Neural progenitor cell (in vitro differentiated cells): ENCODE results near the gene TGM5. TPM values are rescaled to one million over a fixed set of nuclear protein-coding genes. Genes with fewer than 3 reads are reported as not detected.

Experiments
- DNase-seq: peaks from one replicate; pipeline ENCODE4 v3.0.0-alpha.2; 2016; ENCODE audit warnings: low spot score
- H2AFZ ChIP-seq: fragments of 200-600 bp; sonication (generic); replicated peaks from 2 replicates; pipeline ENCODE4 v1.6.1; 2016; ENCODE audit warnings: antibody characterized with exemption
- H3F3A ChIP-seq: fragments of 200-600 bp; sonication (generic); 2 replicates; pipeline ENCODE4 v1.6.1; 2016; ENCODE audit warnings: antibody characterized with exemption, low read depth
- H3K27ac ChIP-seq: fragments of 200-600 bp; sonication (generic); 2 replicates; pipeline ENCODE4 v1.5.1; 2016; ENCODE audit warnings: mild to moderate bottlenecking
- H3K27me3 ChIP-seq: fragments of 200-600 bp; sonication (generic); 2 replicates; pipeline ENCODE4 v1.6.1; 2016; ENCODE audit warnings: mild to moderate bottlenecking, moderate library complexity
- H3K36me3 ChIP-seq: fragments of 200-600 bp; sonication (generic); 2 replicates; pipeline ENCODE4 v1.5.1; 2016
- H3K4me1 ChIP-seq: fragments of 200-600 bp; sonication (generic); 2 replicates; pipeline ENCODE4 v1.6.1; 2016; ENCODE audit warnings: mixed run types
- H3K4me2 ChIP-seq: fragments of 200-600 bp; sonication (generic); 2 replicates; pipeline ENCODE4 v1.6.1; 2016
- H3K4me3 ChIP-seq: fragments of 200-600 bp; sonication (generic); 2 replicates; pipeline ENCODE4 v1.5.1; 2016
- H3K79me2 ChIP-seq: fragments of 200-600 bp; sonication (generic); 2 replicates; pipeline ENCODE4 v1.6.1; 2016; ENCODE audit warnings: low read depth
- H3K9ac ChIP-seq: fragments of 200-600 bp; sonication (generic); 2 replicates; pipeline ENCODE4 v1.6.1; 2016
- H3K9me3 ChIP-seq: fragments of 200-600 bp; sonication (generic); 2 replicates; pipeline ENCODE4 v1.5.1; 2016; ENCODE audit warnings: low read depth
- H4K20me1 ChIP-seq: fragments of 200-600 bp; sonication (generic); 2 replicates; pipeline ENCODE4 v1.6.1; 2016; ENCODE audit warnings: low read depth
- H3K27ac Mint-ChIP-seq: 3 replicates; pipeline ENCODE4 v1.8.0; 2021; ENCODE audit warnings: mixed read lengths
- H3K27me3 Mint-ChIP-seq: 2 replicates; pipeline ENCODE4 v1.8.0; 2022; ENCODE audit warnings: low read depth, mild to moderate bottlenecking, inconsistent platforms, moderate library complexity, mixed read lengths; ENCODE audit not compliant: insufficient read depth
- H3K36me3 Mint-ChIP-seq: 3 replicates; pipeline ENCODE4 v1.8.0; 2021; ENCODE audit warnings: mixed read lengths
- H3K4me1 Mint-ChIP-seq: 3 replicates; pipeline ENCODE4 v1.8.0; 2021; ENCODE audit warnings: mixed read lengths
- H3K4me3 Mint-ChIP-seq: 3 replicates; pipeline ENCODE4 v1.8.0; 2021; ENCODE audit warnings: mild to moderate bottlenecking, moderate library complexity, mixed read lengths
- H3K9me3 Mint-ChIP-seq: 3 replicates; pipeline ENCODE4 v1.8.0; 2020; ENCODE audit warnings: mixed read lengths
- EZH2 ChIP-seq: fragments of 200-600 bp; sonication (generic); IDR thresholded peaks from 2 replicates; pipeline ENCODE4 v1.6.1; 2017; ENCODE audit warnings: antibody characterized with exemption, mild to moderate bottlenecking, moderate library complexity
- EZH2phosphoT487 ChIP-seq: fragments of 200-600 bp; sonication (generic); IDR thresholded peaks from 2 replicates; pipeline ENCODE4 v1.6.1; 2017; ENCODE audit warnings: antibody characterized with exemption
- total RNA-seq: library from RNA; depleted of rRNA; stranded (reverse); fragments of >200 nt; gene quantifications from 2 replicates; pipeline ENCODE4 v1.2.3, GENCODE V29; 2015; ENCODE audit warnings: low replicate concordance
- TF ChIP-seq, protein P1 (sequence below): fragments of 200-600 bp; sonication (generic); IDR thresholded peaks from 2 replicates; pipeline ENCODE4 v1.5.1; 2017; ENCODE audit warnings: antibody characterized with exemption, mild to moderate bottlenecking

The TGM5 gene
- total RNA-seq, 1 donor from 2014 or later = not detected

DNA sequence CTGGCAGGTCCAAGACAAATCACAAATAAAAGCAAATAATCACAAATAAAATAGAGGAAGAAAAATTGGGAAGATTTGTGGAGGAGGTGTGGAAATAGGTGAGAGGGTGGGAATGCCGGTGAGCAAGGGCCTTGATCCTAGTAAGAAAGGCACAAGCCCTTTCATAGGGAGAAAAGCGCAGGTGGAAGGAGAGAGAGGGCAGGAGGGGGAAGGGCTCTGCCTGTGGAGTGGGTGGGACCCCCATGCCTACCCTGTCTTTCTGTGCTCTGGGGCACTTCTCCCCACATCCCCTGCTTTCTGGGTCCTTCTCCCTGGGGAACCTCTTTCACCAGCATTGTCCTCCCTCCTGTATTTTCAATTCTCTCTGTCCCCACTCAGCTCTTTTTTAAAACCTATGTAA, 711 bp upstream of the TGM5 start:
- Histone ChIP-seq H3K79me2 (no peaks in the 10 kb centered on the region), H3K27ac (no peak overlapping the region), H4K20me1 (no peaks in the 10 kb centered on the region), H3F3A (no peaks in the 10 kb centered on the region), H3K9me3 (no peaks in the 10 kb centered on the region), H3K36me3 (peaks cover 3% of the 10 kb centered on the region), H3K4me3 (no peak overlapping the region), H3K4me2 (no peak overlapping the region), H3K4me1 (no peaks in the 10 kb centered on the region), H2AFZ (no peak overlapping the region), H3K27me3 (peaks cover 22% of the 10 kb centered on the region), H3K9ac (no peak overlapping the region)
- Mint-ChIP-seq H3K27me3 (peaks cover 7% of the 10 kb centered on the region), H3K27ac (no peak overlapping the region), H3K4me3 (no peak overlapping the region), H3K36me3 (no peaks in the 10 kb centered on the region), H3K4me1 (no peaks in the 10 kb centered on the region), H3K9me3 (no peaks in the 10 kb centered on the region)
- TF ChIP-seq EZH2phosphoT487 (no peak), EZH2 (no peak)
- TF ChIP-seq, protein P1, sequence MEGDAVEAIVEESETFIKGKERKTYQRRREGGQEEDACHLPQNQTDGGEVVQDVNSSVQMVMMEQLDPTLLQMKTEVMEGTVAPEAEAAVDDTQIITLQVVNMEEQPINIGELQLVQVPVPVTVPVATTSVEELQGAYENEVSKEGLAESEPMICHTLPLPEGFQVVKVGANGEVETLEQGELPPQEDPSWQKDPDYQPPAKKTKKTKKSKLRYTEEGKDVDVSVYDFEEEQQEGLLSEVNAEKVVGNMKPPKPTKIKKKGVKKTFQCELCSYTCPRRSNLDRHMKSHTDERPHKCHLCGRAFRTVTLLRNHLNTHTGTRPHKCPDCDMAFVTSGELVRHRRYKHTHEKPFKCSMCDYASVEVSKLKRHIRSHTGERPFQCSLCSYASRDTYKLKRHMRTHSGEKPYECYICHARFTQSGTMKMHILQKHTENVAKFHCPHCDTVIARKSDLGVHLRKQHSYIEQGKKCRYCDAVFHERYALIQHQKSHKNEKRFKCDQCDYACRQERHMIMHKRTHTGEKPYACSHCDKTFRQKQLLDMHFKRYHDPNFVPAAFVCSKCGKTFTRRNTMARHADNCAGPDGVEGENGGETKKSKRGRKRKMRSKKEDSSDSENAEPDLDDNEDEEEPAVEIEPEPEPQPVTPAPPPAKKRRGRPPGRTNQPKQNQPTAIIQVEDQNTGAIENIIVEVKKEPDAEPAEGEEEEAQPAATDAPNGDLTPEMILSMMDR = no peak
- DNase-seq = no peak

DNA sequence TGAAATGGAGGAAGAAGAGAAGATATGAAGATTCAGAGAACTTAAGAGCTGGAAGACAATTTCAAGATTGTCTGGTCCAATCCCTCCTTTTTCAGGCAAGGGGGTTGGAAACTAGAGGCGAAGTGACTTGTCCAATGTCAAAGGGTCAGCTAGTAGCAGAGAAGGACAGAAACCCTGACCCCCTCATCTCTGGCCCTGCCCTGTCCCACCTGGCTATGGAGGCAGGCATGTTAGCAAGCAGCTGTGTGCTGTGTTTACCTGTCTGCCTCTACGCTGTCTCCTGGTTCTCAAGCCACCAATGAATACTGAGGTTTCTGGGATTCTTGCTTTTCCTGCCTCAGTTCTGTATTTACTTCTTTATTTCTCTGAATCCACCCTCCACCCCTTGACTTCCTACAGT, 342 bp downstream of the TGM5 start:
- no peaks in the 10 kb centered on the region for H3F3A ChIP-seq
- H3K36me3 ChIP-seq = no peaks in the 10 kb centered on the region
- H3K36me3 Mint-ChIP-seq = no peaks in the 10 kb centered on the region
- no peak overlapping the region for H3K4me2 ChIP-seq
- H3K4me3 ChIP-seq = no peak overlapping the region
- no peak overlapping the region for H3K27ac Mint-ChIP-seq
- H2AFZ ChIP-seq = no peak overlapping the region
- peaks cover 22% of the 10 kb centered on the region for H3K27me3 ChIP-seq
- TF ChIP-seq, protein P1 = no peak
- TF ChIP-seq EZH2phosphoT487 = no peak
- no peak for TF ChIP-seq EZH2
- no peaks in the 10 kb centered on the region for H3K4me1 ChIP-seq
- no peak overlapping the region for H3K9ac ChIP-seq
- no peaks in the 10 kb centered on the region for H3K9me3 ChIP-seq
- no peaks in the 10 kb centered on the region for H3K79me2 ChIP-seq
- H3K4me1 Mint-ChIP-seq = no peaks in the 10 kb centered on the region
- peaks cover 7% of the 10 kb centered on the region for H3K27me3 Mint-ChIP-seq
- H3K4me3 Mint-ChIP-seq = no peak overlapping the region
- H3K27ac ChIP-seq = no peak overlapping the region
- no peak for DNase-seq
- no peaks in the 10 kb centered on the region for H4K20me1 ChIP-seq
- no peaks in the 10 kb centered on the region for H3K9me3 Mint-ChIP-seq

DNA sequence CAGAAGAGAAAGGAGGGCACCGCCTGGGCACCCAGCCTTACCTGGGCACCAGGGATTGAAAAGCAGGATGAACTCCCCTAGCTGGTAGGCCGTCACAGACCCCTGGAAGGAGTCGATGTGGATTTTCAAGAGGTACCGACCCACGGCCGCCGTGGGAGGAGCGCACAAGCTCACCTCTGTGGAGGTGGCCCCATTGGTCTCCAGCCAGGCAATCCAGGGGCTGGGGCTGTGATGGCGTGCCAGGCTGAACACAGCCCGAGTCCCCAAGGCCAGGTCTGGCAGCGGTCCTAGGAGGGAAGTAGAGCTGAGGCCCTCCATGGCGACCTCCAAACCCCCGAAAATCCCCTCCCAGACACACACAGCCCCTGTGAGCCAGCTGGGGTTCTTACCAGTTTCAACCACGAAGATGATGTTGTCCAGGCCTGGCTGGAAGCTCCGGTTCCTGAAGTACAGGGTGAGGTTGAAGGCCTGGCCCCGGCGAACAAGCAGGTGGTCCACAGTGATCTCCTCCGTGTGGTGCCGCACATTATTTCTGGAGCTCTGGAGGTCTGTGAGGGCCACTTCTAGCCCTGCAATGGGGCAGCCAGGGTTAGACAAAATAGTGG, 6.6 kb downstream of the TGM5 start:
- Histone ChIP-seq H3K4me3 (no peak overlapping the region), H4K20me1 (no peaks in the 10 kb centered on the region), H3K79me2 (no peaks in the 10 kb centered on the region), H3K9me3 (no peaks in the 10 kb centered on the region), H3K27ac (no peak overlapping the region), H3K4me2 (no peak overlapping the region), H3K4me1 (no peaks in the 10 kb centered on the region), H3F3A (no peaks in the 10 kb centered on the region), H3K36me3 (no peaks in the 10 kb centered on the region), H3K27me3 (peaks cover 18% of the 10 kb centered on the region), H2AFZ (no peak overlapping the region), H3K9ac (no peak overlapping the region)
- Mint-ChIP-seq H3K27me3 (peaks cover 5% of the 10 kb centered on the region), H3K27ac (no peak overlapping the region), H3K36me3 (no peaks in the 10 kb centered on the region), H3K4me3 (no peak overlapping the region), H3K9me3 (no peaks in the 10 kb centered on the region), H3K4me1 (no peaks in the 10 kb centered on the region)
- no peak for DNase-seq
- no peak for TF ChIP-seq EZH2phosphoT487
- no peak for TF ChIP-seq EZH2
- TF ChIP-seq, protein P1 = no peak
